ENCODE measurements around the gene NR6A1. TPM values are rescaled to one million over a fixed set of nuclear protein-coding genes. Genes with fewer than 3 reads are reported as not detected.
A peak's percentile ranks its signal among the peaks of the same experiment; 100 is the strongest.

The NR6A1 gene
- total and polyA plus RNA-seq, 2 of the 13 experiments (the other 11 are each of a cell fraction or from before 2014, with no cell fraction given): 28.1 to 31.5 TPM

GRCh38 chr9:124770359-124771020 is 621 bp downstream of the NR6A1 start:
- H3K9ac ChIP-seq (ENCODE audit: insufficient read depth, low read depth, low read length): peak overlapping the region; percentile 80
- peak overlapping the region; percentile 90 for H3K4me2 ChIP-seq (ENCODE audit: low read depth, low read length)
- no peaks in the 10 kb centered on the region for H3K9me3 ChIP-seq (ENCODE audit: low read length)
- peaks cover 0 to 3% of the 10 kb centered on the region in 2 experiments; a peak in 1 of 5 replicates for H3K27me3 ChIP-seq (ENCODE audit: control insufficient read depth in 1 of 2, insufficient read depth in 2 of 2, low read length in 2 of 2)
- H3K4me3 ChIP-seq (replicated peaks in 1 of 3; ENCODE audit: insufficient read depth in 1 of 3, low read depth in 2 of 3, low read length in 3 of 3): peak overlapping the region; percentile 93 to 96 (median 95)
- no peak for DNase-seq (ENCODE audit: low spot score)
- H4K20me1 ChIP-seq (ENCODE audit: insufficient read depth, low read length): peaks cover 21% of the 10 kb centered on the region; the same call in 1 of the 2 replicates
- H3K79me2 ChIP-seq (ENCODE audit: insufficient read depth, low read length): peaks cover 49% of the 10 kb centered on the region
- intact Hi-C loops (cut with micrococcal nuclease; ENCODE audit: unreplicated experiment) (loop anchor here (10.0 kb wide), 2 partner anchors 374 to 604 kb away; partner anchors contain the start of gene SCAI), in situ Hi-C loops (cut with HindIII; ENCODE audit: extremely low pct_ligation_motif_present, low pct_unique_long_range_greater_than_20kb) (loop anchor here (5.0 to 10.0 kb wide), 2 partner anchors 82 to 604 kb away; partner anchors contain the start of gene WDR38)
- no peaks in the 10 kb centered on the region for H3K36me3 ChIP-seq (replicated peaks in 1 of 2; ENCODE audit: control insufficient read depth in 1 of 2, insufficient read depth in 2 of 2, low read length in 2 of 2)
- BruUV-seq (replicated peaks): no TSS peak
- H3K27ac ChIP-seq (ENCODE audit: extremely low read length, insufficient read depth, low read length): peak overlapping the region; percentile 81
- ChIA-PET CTCF (ENCODE audit: low intra/inter-chr PET ratio, low total read pairs) (interaction anchor here (5.0 kb wide), 1 partner anchor 83 kb away, joined by 167 read pairs; the partner anchor contains the start of gene WDR38), POLR2A (interaction anchor here (0.6 to 5.4 kb wide), 13 partner anchors 9 to 470 kb away, joined by 3 to 39 read pairs (median 4); partner anchors contain the start of genes ARPC5L, HSPA5 and RPL35)
- H3K4me1 ChIP-seq (ENCODE audit: insufficient read depth, low read length): peaks cover 52% of the 10 kb centered on the region
- WGBS (ENCODE audit: low lambda C conversion rate): 3% methylated on average over 32 of the region's 43 CpGs
- peak; percentile 20 for ATAC-seq
- no peak for FAIRE-seq
- H2AFZ ChIP-seq (ENCODE audit: low read length): no peak overlapping the region
- no peak for TF ChIP-seq EP300 (IDR thresholded peaks at IDR 0.05; ENCODE audit: low read depth in 2 of 2, low read length in 2 of 2)
- TF ChIP-seq EP300 (CRISPR knock-in tag; IDR thresholded peaks at IDR 0.05; ENCODE audit: borderline replicate concordance): no peak
- no peak for TF ChIP-seq HIVEP1 (CRISPR knock-in tag; IDR thresholded peaks at IDR 0.05)
- TF ChIP-seq, protein P1, sequence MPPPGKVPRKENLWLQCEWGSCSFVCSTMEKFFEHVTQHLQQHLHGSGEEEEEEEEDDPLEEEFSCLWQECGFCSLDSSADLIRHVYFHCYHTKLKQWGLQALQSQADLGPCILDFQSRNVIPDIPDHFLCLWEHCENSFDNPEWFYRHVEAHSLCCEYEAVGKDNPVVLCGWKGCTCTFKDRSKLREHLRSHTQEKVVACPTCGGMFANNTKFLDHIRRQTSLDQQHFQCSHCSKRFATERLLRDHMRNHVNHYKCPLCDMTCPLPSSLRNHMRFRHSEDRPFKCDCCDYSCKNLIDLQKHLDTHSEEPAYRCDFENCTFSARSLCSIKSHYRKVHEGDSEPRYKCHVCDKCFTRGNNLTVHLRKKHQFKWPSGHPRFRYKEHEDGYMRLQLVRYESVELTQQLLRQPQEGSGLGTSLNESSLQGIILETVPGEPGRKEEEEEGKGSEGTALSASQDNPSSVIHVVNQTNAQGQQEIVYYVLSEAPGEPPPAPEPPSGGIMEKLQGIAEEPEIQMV (CRISPR knock-in tag; IDR thresholded peaks at IDR 0.05; ENCODE audit: low read depth): peak; percentile 100
- no peak for TF ChIP-seq ZNF747 (CRISPR knock-in tag; IDR thresholded peaks at IDR 0.05; ENCODE audit: borderline replicate concordance)
- no peak for TF ChIP-seq BRCA1 (CRISPR knock-in tag; IDR thresholded peaks at IDR 0.05)
- TF ChIP-seq ETV6 (CRISPR knock-in tag; conservative IDR thresholded peaks at IDR 0.05): no peak
- TF ChIP-seq, protein P2, sequence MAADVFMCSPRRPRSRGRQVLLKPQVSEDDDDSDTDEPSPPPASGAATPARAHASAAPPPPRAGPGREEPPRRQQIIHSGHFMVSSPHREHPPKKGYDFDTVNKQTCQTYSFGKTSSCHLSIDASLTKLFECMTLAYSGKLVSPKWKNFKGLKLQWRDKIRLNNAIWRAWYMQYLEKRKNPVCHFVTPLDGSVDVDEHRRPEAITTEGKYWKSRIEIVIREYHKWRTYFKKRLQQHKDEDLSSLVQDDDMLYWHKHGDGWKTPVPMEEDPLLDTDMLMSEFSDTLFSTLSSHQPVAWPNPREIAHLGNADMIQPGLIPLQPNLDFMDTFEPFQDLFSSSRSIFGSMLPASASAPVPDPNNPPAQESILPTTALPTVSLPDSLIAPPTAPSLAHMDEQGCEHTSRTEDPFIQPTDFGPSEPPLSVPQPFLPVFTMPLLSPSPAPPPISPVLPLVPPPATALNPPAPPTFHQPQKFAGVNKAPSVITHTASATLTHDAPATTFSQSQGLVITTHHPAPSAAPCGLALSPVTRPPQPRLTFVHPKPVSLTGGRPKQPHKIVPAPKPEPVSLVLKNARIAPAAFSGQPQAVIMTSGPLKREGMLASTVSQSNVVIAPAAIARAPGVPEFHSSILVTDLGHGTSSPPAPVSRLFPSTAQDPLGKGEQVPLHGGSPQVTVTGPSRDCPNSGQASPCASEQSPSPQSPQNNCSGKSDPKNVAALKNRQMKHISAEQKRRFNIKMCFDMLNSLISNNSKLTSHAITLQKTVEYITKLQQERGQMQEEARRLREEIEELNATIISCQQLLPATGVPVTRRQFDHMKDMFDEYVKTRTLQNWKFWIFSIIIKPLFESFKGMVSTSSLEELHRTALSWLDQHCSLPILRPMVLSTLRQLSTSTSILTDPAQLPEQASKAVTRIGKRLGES (CRISPR knock-in tag; IDR thresholded peaks at IDR 0.05; ENCODE audit: borderline replicate concordance): no peak
- TF ChIP-seq, protein P3, sequence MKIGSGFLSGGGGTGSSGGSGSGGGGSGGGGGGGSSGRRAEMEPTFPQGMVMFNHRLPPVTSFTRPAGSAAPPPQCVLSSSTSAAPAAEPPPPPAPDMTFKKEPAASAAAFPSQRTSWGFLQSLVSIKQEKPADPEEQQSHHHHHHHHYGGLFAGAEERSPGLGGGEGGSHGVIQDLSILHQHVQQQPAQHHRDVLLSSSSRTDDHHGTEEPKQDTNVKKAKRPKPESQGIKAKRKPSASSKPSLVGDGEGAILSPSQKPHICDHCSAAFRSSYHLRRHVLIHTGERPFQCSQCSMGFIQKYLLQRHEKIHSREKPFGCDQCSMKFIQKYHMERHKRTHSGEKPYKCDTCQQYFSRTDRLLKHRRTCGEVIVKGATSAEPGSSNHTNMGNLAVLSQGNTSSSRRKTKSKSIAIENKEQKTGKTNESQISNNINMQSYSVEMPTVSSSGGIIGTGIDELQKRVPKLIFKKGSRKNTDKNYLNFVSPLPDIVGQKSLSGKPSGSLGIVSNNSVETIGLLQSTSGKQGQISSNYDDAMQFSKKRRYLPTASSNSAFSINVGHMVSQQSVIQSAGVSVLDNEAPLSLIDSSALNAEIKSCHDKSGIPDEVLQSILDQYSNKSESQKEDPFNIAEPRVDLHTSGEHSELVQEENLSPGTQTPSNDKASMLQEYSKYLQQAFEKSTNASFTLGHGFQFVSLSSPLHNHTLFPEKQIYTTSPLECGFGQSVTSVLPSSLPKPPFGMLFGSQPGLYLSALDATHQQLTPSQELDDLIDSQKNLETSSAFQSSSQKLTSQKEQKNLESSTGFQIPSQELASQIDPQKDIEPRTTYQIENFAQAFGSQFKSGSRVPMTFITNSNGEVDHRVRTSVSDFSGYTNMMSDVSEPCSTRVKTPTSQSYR (CRISPR knock-in tag; IDR thresholded peaks at IDR 0.05; ENCODE audit: borderline replicate concordance): peak; percentile 50; the same call in 1 of the 2 replicates
- peak; percentile 50; the same call in 1 of the 2 replicates for TF ChIP-seq SIN3A (IDR thresholded peaks at IDR 0.05; ENCODE audit: borderline replicate concordance, low read depth, low read length)
- TF ChIP-seq, protein P4, sequence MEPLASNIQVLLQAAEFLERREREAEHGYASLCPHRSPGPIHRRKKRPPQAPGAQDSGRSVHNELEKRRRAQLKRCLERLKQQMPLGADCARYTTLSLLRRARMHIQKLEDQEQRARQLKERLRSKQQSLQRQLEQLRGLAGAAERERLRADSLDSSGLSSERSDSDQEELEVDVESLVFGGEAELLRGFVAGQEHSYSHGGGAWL (CRISPR knock-in tag; IDR thresholded peaks at IDR 0.05): 0 out of 2 replicates have a peak, but pooled peaks have one; percentile 56
- no peak for TF ChIP-seq U2AF1 (optimal IDR thresholded peaks at IDR 0.05; ENCODE audit: low read depth, low read length)
- 0 out of 2 replicates have a peak, but pooled peaks have one; percentile 13 for TF ChIP-seq ZNF746 (CRISPR knock-in tag; IDR thresholded peaks at IDR 0.05)
- TF ChIP-seq MED8 (CRISPR knock-in tag; IDR thresholded peaks at IDR 0.05; ENCODE audit: insufficient replicate concordance): no peak
- TF ChIP-seq SMYD3 (CRISPR knock-in tag; IDR thresholded peaks at IDR 0.05): no peak
